Dermis blood vessel endothelial cell (primary cell): ENCODE results near the gene ADIG. TPM values are rescaled to one million over a fixed set of nuclear protein-coding genes. Genes with fewer than 3 reads are reported as not detected.

Experiments used
- DNase-seq: peaks from one replicate; pipeline ENCODE4 v3.0.0; 2010
- total RNA-seq: library from RNA; depleted of rRNA; stranded (reverse); fragments of >200 nt; gene quantifications from 2 replicates; pipeline ENCODE4 v1.2.3, GENCODE V29; 2014

Gene ADIG
- total RNA-seq, result not detected in 2 replicates

DNA sequence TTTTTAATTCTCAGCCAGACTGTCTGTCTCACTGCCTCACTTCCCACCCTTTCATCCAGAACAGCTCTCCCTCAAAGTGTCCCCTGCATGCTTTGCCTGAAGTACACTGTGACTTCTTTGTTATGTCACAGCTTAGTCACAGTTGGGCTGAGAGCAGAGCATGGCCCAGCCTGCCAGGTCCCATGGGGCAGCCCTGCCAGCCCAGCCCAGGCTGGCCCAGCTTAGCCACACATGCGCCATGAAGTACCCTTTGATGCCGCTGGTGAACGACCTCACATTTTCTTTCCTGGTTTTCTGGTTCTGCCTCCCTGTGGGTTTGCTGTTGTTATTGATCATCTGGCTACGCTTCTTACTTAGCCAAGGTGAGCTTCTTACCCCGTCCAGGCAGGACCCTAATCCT is at the start of gene ADIG:
Gene ADIG, plus strand, starts transcription at position 185 of the 400 bp plus-strand sequence. Its CDS starts 54 bp downstream, at position 239.
- no peak for DNase-seq

DNA sequence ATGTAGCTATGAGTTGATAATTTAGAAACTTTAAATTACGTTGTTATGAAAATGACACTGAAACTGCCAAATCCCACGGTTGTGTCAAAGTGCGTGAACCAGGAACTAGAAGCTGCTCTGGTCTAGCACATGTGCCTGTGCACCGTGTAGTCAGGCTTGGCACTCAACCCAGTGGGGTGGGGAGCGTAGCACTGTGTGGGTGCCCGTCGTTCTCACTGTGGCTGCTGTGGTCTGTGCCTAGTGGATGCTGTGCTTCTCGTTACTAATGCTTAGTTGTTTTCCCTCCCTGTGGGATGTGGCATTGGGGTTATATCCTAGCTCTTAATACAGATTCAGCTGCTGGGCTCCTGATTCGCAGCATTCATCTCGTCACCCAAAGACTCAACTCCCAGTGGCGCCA is 46.2 kb upstream of the ADIG start:
- DNase-seq, result no peak

GRCh38 chr20:38536310-38536709 is 44.7 kb upstream of the ADIG start:
- DNase-seq, result no peak

- DNase-seq, result no peak
Measured at GRCh38 chr20:38537176-38537575, 43.8 kb upstream of the ADIG start.

GRCh38 chr20:38538789-38539188 is 42.2 kb upstream of the ADIG start:
- no peak for DNase-seq

DNA sequence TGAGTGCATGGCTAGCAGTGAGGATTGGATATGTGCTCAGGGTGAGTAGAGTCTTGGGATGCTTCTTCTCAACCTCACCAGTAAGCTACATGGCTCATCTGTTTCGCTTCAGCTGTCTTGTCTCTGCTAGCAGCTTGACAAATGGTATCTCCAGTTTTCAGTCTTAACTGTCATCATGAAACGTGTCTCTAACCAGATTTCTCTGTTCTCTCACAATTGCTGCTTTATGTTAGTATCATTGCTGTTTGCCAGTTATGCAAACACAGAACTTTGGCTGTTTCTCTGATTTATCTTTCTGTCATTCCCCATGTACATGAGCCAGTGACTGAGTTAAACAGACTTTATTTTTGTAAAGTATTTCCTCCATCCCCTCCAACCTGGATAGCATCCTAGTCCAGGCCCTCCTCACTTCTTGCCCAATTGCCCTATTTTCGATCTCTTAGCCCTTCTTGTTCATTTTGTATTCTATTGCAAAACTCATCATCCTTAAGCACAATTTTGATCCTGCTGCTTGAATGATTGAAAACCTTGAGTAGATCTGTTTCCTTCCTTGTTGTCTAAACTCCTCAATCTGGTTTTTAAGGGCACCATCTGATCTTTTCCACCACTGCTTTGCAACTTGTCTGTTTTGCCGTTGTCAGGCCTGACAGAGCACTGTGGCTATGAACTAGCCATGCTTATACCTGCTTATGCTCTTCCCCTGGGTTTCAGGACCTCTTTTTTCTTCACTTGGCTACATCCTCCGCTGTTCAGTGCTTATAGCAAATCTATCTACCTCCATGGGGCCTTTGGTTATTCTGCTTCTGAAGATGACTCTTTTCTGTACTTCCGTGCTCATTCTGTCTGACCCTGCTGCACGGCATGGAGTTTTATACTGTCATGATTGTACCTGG is 37.7 kb upstream of the ADIG start:
- DNase-seq, result no peak

DNA sequence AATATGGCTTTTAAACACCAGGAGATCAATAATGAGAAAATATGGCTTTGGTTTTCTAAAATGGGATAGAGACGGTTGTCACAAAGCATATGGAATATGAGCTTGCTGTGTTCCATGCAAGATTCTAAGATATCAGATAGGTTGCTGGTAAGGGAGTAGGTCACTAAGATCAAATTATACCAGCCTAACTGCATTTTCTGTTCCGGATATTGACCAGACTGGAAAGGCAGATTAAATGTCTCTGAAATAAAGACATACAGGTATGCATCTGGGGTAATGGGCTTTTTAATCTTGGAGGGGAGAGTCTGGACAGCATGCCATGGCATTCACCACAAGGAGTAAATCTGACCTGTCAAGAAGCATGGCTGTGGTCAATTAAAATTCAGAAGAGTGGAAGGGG is 35.2 kb upstream of the ADIG start:
- DNase-seq, result no peak

DNA sequence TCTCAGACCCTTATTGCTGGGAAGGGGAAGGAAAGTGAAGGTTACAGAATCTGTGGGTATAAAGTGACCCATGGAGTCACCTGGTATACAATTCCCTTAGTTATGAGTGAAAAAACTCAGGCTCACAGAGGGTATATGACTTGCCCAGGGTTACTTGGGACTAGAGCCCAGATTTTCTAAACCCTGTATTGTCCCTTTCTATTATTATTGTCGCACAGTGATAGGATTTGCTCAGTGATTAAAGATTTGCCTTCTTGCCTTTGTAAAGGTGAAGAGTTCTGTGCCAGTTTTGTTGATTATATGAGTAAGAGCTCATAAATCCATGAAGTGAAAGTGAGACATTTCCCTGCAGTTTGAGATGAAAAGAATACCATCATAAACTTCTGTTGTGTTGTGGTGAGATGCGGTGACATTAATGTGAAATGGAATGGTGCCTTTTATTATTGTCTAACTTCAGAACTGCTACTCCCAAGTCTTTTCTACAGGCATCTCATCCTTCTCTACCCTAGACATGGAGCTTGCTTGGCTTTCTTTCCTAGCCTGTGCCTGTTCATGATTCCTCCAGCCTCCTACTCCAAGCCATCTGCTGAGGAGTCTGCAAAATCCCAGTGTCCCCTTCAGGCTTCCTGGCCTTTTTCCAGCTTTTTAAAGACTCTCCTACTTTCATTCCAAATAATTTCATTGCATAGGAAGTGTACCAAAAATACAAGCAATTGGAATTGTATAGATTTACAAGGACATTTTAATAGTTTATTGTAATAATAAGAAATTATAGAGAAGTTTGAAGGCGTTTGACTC is 33.5 kb upstream of the ADIG start:
- no peak for DNase-seq

DNA sequence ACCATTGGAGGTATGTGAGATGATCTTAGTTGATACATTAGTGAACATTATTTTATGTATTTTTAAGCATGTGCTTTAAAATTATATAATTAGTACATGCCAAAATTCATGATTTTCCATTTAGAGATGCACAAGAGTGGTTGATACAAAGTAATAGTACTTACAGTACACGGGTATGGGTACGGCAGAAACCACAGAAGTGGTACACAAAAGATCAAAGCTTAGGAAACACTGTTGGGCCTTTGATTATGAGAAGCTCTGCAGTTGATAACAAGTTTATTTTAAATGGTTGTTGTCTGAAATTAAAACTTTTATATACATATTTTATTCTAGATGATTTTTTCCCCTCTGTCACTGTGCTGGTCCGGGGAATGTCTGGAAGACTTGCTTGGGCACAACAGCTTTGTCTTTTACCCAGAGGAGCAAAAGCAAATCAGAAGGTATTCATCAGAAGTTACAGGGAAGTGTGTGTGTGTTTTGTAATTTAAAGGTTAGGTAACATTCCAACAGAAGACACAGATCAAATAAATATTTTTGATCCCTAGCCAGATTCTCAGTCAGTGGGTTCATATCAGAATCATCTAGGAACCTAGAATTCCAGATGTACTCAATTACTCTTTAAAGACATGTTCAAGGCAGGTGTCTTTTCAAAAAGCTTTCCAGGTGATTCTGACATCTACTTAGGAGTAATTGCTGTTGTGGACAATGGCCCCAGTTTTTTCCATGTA is 32.5 kb upstream of the ADIG start:
- DNase-seq, result no peak

DNA sequence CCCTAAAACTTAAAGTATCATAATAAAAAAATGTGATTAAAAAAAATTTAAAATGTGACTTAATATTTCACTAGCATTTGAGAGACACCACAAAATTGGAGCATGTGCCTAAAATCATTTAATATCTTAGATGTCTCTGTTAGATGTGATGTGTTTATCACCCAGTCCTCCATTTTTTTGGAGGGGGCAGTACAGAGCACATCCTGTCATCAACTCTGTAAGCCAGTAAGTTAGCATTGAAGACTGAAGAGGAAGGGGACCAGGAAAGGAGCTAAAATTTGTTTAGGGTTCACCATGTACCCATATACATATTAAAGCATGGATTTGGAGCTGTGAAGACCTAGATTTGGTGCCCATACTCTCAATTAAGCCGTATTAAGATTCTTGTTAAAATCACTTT is 30.7 kb upstream of the ADIG start:
- DNase-seq, result no peak

GRCh38 chr20:38551056-38551626 is 29.9 kb upstream of the ADIG start:
- DNase-seq, result peak; percentile 6

DNA sequence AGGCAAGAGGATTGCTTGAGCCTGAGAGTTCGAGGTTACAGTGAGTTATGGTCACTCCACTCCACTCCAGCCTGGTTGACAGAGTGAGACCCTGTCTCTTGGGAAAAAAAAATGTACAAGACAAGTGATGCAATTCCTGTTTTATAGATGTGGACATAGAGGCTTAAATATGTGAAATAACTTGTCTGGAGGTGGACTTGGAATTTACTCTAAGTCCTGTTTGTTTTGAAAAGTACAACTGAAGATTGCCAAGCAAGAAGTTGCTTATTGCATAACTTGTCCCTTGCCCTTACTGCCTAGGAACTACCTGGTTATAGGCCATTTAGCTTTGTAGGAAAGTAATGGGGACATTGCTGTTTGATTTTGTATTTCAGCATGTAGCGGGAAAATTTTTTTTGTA is 26.0 kb upstream of the ADIG start:
- DNase-seq, result no peak

DNA sequence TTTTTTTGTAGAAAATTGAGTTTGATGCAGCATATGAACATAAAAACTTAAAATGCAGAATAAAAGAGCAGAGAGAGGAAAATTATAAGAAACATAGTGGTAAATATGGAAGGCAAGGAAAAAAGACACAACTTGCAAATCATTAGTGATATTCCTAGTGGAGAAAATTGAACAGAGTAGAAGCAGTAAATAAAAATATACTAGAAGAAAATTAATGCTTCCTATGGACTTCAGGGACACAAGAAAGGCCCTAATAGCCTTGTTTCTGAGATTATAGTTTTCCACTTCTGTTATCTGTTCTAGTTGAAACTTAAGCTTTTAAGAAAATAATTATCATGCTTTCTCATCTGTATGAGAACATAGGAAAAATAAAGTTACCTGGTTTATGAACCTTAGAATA is 25.6 kb upstream of the ADIG start:
- DNase-seq, result no peak

GRCh38 chr20:38557174-38557573 is 23.8 kb upstream of the ADIG start:
- no peak for DNase-seq

DNA sequence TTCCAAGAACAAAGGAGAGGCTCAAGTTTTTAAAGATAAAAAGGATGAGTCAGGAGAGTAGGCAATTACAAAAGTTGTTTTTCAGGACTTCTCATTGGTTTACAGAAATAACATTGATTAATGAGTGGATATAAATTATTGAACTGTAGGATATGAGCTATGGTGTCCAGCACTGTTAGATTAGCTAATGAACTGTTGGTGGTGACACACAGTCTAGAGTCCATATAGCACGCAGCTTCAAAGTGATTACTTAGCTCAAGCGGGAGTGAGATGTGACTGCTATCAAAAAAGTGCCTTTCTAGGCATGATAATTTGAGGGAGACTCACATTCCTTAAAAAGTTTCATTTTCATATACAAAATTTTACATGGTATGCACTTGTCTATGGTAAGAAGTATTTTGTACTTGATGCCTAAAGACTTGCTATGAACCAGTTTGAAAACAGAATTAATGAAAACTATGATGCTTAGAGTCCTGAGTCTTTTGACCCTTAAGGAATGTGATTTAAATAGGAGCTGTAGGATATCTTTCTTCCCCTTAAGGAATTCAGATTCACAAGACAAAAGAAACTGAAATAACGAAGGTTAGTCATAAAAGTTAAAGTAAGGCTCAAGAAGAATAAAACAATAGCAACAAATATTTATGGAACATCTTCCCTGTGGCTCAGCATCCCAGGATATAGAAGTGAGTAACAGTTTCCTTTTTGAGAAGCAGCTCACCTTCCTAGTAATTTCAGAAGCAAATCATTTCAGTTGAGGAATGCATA is 22.2 kb upstream of the ADIG start:
- DNase-seq, result peak; percentile 47

GRCh38 chr20:38559764-38560163 is 21.2 kb upstream of the ADIG start:
- DNase-seq, result no peak

- no peak for DNase-seq
Measured at GRCh38 chr20:38563802-38564431, 17.1 kb upstream of the ADIG start.

DNA sequence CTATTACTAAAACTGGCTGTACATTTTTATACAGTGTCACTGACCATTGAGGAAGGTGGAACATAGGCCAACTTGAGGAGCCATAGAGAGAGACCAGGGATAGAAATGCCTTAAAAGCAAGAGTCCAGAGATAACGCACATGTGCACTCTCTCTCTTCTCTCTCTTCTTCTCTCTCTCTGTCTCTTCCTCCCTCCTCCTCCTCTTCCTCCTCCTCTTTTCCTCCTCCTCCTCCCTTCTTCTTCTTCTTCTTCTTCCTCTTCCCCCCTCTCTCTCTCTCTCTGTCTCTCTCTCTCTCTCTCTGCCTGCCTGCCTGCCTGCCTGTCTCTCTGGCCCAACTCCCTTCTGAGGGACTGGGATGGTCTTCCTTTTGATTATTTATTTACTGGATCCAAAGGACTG is 16.3 kb upstream of the ADIG start:
- no peak for DNase-seq

DNA sequence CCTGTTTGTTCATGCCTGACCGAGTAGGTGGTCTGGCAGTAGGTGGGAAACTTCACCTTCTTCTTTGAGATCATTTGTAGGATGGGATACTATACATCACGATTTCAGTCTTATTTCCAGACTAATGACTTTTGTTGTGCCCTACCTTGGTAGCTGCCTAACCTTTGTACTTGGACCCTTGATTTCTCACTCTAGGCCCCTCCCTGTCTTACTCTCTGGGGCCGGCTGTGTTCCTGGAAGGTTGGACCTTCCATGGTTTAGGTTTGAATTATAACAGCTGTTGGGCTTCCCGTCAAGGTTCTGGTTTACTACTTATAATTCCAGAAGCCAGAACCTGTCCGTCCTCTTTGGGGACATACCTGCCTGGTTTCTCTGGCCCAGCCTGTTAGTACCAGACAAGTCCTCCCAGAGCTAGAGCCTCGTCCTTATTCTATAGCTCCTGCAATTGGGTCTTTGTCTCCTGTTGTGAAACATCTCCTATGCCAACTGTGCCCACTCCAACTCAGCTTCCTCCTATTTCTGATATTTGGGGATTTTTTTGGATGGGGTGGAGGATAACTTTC is 14.9 kb upstream of the ADIG start:
- DNase-seq, result no peak

DNA sequence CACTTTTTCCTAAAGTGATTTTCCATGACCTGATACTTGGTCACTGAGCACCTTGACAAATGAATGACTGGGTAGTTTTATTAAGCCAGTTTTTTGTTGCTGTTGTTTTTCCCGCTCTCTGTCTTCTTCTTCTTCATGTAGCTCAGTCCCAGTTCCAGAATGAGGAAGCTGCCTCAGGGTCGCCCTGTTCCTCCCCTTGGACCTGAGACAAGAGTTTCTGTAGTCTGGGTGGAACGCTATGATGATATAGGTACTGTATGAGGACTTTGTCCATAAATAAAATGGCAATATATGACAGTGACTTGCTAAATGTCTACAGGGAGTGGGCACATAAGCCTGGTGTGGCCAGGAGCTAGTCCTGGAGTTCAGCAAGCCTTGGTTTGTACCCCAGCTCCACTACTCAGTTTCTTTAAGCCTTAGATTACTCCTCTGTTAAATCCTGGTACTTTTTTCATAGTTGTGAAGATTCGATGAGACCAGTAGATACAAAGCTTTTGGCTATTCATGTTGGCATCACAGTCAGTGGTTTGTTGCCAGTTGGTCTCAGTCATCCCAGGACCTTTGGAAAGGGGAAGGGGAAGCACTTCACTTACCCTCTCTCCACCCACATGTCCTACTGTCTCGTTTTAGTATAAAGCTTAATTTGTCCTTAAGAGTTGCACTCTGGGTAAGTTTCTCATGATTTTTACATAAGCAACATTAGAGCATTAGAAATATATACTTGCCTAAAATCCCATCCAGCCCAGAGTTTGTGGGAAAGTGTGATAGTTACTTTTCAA is 11.1 kb upstream of the ADIG start:
- DNase-seq, result no peak
